ENCODE results near the gene AKAP1. TPM values are rescaled to one million over a fixed set of nuclear protein-coding genes. Genes with fewer than 3 reads are reported as not detected.

Gene AKAP1, protein sequence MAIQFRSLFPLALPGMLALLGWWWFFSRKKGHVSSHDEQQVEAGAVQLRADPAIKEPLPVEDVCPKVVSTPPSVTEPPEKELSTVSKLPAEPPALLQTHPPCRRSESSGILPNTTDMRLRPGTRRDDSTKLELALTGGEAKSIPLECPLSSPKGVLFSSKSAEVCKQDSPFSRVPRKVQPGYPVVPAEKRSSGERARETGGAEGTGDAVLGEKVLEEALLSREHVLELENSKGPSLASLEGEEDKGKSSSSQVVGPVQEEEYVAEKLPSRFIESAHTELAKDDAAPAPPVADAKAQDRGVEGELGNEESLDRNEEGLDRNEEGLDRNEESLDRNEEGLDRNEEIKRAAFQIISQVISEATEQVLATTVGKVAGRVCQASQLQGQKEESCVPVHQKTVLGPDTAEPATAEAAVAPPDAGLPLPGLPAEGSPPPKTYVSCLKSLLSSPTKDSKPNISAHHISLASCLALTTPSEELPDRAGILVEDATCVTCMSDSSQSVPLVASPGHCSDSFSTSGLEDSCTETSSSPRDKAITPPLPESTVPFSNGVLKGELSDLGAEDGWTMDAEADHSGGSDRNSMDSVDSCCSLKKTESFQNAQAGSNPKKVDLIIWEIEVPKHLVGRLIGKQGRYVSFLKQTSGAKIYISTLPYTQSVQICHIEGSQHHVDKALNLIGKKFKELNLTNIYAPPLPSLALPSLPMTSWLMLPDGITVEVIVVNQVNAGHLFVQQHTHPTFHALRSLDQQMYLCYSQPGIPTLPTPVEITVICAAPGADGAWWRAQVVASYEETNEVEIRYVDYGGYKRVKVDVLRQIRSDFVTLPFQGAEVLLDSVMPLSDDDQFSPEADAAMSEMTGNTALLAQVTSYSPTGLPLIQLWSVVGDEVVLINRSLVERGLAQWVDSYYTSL
- 100 to 1,000 TPM in 1 of 2 donors, 10 to 100 TPM in 1; 90.4 to 139 TPM for total RNA-seq

DNA sequence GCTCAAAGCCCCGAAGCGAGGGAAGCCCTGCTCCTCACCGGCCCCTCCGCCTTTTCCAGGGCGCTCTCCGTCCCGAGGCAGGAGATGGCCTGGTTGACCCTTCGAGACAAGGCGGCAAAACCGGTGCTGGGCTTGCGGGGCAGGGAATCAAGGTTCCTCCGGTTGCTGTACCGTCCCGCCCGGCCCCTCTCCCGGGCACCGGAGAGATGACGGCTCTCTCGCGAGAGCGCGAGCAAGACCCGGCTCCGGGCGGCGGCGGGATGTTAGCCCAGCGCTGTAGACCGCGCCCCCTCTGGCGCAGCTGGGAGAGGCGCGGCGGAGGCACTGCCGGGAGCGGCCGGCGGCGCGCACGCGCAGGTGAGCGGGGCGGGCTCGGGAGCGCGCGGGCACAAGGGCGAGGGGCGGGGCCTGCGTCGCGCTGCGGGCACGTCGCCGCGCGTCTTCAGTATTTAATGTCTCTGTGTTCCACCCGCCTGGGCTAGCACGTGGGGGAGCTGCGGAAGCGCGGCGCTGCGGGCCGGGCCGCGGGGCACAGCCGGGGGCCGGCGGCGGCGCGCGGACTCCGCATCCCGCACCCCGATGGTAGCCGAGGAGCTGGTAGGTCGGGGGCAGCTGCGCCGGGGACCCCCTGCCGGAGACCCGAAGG lies at the start of gene AKAP1:
Gene AKAP1, plus strand, starts transcription at position 445 of the 646 bp plus-strand sequence. CDS start 20,219 bp downstream, outside the sequence.
- Histone ChIP-seq H3K9me3 (no peaks in the 10 kb centered on the region), H3K36me3 (no peaks in the 10 kb centered on the region), H3K4me1 (peaks cover 0 to 23% of the 10 kb centered on the region in 2 donors), H3K27me3 (no peaks in the 10 kb centered on the region), H3K4me3 (peak within 1 kb of the TSS; percentile 68 to 85), H3K27ac (peak within 1 kb of the TSS; percentile 95)
- peak; percentile 96 for DNase-seq (ENCODE audit: low spot score)
- TF ChIP-seq, protein P1, sequence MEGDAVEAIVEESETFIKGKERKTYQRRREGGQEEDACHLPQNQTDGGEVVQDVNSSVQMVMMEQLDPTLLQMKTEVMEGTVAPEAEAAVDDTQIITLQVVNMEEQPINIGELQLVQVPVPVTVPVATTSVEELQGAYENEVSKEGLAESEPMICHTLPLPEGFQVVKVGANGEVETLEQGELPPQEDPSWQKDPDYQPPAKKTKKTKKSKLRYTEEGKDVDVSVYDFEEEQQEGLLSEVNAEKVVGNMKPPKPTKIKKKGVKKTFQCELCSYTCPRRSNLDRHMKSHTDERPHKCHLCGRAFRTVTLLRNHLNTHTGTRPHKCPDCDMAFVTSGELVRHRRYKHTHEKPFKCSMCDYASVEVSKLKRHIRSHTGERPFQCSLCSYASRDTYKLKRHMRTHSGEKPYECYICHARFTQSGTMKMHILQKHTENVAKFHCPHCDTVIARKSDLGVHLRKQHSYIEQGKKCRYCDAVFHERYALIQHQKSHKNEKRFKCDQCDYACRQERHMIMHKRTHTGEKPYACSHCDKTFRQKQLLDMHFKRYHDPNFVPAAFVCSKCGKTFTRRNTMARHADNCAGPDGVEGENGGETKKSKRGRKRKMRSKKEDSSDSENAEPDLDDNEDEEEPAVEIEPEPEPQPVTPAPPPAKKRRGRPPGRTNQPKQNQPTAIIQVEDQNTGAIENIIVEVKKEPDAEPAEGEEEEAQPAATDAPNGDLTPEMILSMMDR (IDR thresholded peaks at IDR 0.05) = peak in 1 of 2 donors; percentile 43

DNA sequence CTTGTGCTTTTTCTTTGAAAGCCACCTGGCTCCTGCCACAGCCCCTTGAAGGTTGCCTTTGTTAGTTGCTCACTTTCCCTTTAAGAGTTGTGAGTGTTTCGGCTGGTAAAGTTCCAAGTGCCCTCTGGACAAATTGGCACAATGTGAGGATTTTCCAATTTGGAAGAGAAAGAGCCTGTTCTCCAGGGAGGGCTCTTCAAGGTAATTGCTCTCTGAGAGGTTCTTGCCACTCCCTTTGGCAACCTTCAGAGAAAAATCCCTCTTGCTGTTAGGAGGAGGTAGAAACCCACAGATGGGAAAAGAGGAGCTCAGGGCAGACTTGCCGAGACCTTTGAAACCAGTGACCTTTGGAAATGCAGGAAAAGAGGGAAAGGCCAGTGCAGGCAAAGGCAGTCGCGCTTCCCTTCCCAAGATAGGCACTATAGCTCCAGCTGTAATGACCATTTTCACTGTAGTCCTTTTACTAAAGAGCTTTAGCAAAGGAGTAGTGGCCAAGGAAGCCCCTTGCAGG lies 49.0 kb upstream of the AKAP1 start:
- TF ChIP-seq, protein P1 (IDR thresholded peaks at IDR 0.05) = no peak
- Histone ChIP-seq H3K4me3 (no peak overlapping the region), H3K9me3 (no peaks in the 10 kb centered on the region), H3K4me1 (peaks cover 0 to 43% of the 10 kb centered on the region in 2 donors), H3K36me3 (no peaks in the 10 kb centered on the region), H3K27ac (peak overlapping the region; percentile 46 to 92), H3K27me3 (no peaks in the 10 kb centered on the region)
- DNase-seq (ENCODE audit: low spot score) = no peak

DNA sequence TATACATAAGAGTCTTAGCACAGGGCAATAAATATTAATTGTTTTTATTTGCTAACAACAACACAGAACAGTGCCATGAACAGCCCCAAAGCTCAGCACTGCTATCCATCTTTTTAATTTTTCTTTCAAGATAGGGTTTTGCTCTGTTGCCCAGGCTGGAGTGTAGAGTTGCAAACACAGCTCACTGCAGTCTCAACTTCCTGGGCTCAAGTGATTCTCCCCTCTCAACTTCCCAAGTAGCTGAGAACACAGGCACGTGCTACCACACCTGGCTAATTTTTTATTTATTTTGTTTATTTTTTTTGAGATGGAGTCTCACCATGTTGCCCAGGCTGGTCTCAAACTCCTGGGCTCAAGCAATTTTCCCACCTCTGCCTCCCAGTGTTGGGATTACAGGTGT lies 47.6 kb upstream of the AKAP1 start:
- no peak for DNase-seq (ENCODE audit: low spot score)
- no peaks in the 10 kb centered on the region for H3K27me3 ChIP-seq
- TF ChIP-seq, protein P1 (IDR thresholded peaks at IDR 0.05) = no peak
- H3K27ac ChIP-seq = no peak overlapping the region
- H3K4me3 ChIP-seq = no peak overlapping the region
- H3K36me3 ChIP-seq = no peaks in the 10 kb centered on the region
- H3K9me3 ChIP-seq = no peaks in the 10 kb centered on the region
- peaks cover 0 to 39% of the 10 kb centered on the region in 2 donors for H3K4me1 ChIP-seq

- Histone ChIP-seq H3K4me1 (peaks cover 0 to 32% of the 10 kb centered on the region in 2 donors), H3K4me3 (no peak overlapping the region), H3K36me3 (no peaks in the 10 kb centered on the region), H3K27me3 (no peaks in the 10 kb centered on the region), H3K9me3 (no peaks in the 10 kb centered on the region), H3K27ac (no peak overlapping the region)
- DNase-seq (ENCODE audit: low spot score) = no peak
- TF ChIP-seq, protein P1 (IDR thresholded peaks at IDR 0.05) = no peak
These were observed 46.6 kb upstream of the AKAP1 start for GRCh38 chr17:57038486-57038885.

GRCh38 chr17:57040571-57040970 lies 44.5 kb upstream of the AKAP1 start:
- Histone ChIP-seq H3K9me3 (no peaks in the 10 kb centered on the region), H3K27me3 (no peaks in the 10 kb centered on the region), H3K4me3 (no peak overlapping the region), H3K36me3 (no peaks in the 10 kb centered on the region), H3K4me1 (peaks cover 0 to 23% of the 10 kb centered on the region in 2 donors), H3K27ac (no peak overlapping the region)
- DNase-seq (ENCODE audit: low spot score) = no peak
- TF ChIP-seq, protein P1 (IDR thresholded peaks at IDR 0.05) = no peak

Data from right atrium auricular region (tissue), 2 donors.